A549 (cell line): ENCODE results near the gene C5orf15. TPM values are rescaled to one million over a fixed set of nuclear protein-coding genes. Genes with fewer than 3 reads are reported as not detected.
A peak's percentile ranks its signal among the peaks of the same experiment; 100 is the strongest.

ENCODE experiments used
- ATAC-seq, 2 experiments: fragments of 200-7000 bp in 1 of 2; fragments of >200 bp in 1 of 2; cut with Nextera tagmentation in 1 of 2; cut with Tn5 transposase in 1 of 2; 3 replicates each; pipeline versions ENCODE4 v1.8.0 to v1.9.1; 2018 to 2020; ENCODE audit warnings: mild to moderate bottlenecking in 1 of 2, moderate library complexity in 1 of 2
- CTCF ChIA-PET: fragments of 300-600 bp; sonication (Branson Sonifier 250); formaldehyde crosslinking; extraction: SDS; loops from one replicate; lab custom pipeline; 2021; ENCODE audit warnings: antibody characterized with exemption, inconsistent platforms; lab: Yijun Ruan, JAX
- POLR2A ChIA-PET: fragments of 350-600 bp; formaldehyde crosslinking; extraction: SDS; loops from one replicate; lab custom pipeline; 2021; ENCODE audit warnings: antibody characterized with exemption, inconsistent platforms; lab: Yijun Ruan, JAX
- DNase-seq, 2 experiments: peaks; one replicate each; pipeline versions ENCODE4 v3.0.0 to v3.0.0-alpha.2; 2011 to 2016; ENCODE audit warnings: low read depth in 1 of 2, low spot score in 1 of 2
- FAIRE-seq: peaks from 2 replicates; lab custom pipeline; 2011; peaks lifted over from hg19 to GRCh38; lab: Jason Lieb, UNC
- H3K27ac ChIP-seq, 2 experiments: fragments of >200 bp; sonication (Bioruptor Twin); formaldehyde crosslinking; 3 replicates each; pipeline ENCODE4 v1.5.1; 2016 to 2017
- H3K4me1 ChIP-seq: fragments of >200 bp; sonication (Bioruptor Twin); formaldehyde crosslinking; 3 replicates; pipeline ENCODE4 v1.6.1; 2016
- H3K4me2 ChIP-seq: fragments of >200 bp; sonication (Bioruptor Twin); formaldehyde crosslinking; 3 replicates; pipeline ENCODE4 v1.6.1; 2016
- H3K4me3 ChIP-seq: fragments of >200 bp; sonication (Bioruptor Twin); formaldehyde crosslinking; 3 replicates; pipeline ENCODE4 v1.5.1; 2016
- H3K9me3 ChIP-seq: fragments of >200 bp; sonication (Bioruptor Twin); formaldehyde crosslinking; 3 replicates; pipeline ENCODE4 v1.6.1; 2016
- CBX2 ChIP-seq: fragments of 200-600 bp; sonication (generic); IDR thresholded peaks from 2 replicates; pipeline ENCODE4 v1.6.1; 2016; ENCODE audit warnings: low read depth, mild to moderate bottlenecking, borderline replicate concordance
- CBX8 ChIP-seq: fragments of 200-600 bp; sonication (generic); IDR thresholded peaks from 2 replicates; pipeline ENCODE4 v1.6.1; 2016
- CEBPB ChIP-seq, 2 experiments: fragments of >200 bp in 1 of 2; sonication (Bioruptor Twin) in 1 of 2; formaldehyde crosslinking in 1 of 2; IDR thresholded peaks; 2 replicates each; pipeline ENCODE4 v1.6.1; 2012 to 2016
- CHD2 ChIP-seq: fragments of 150-350 bp; IDR thresholded peaks from 2 replicates; pipeline ENCODE4 v1.6.1; 2014; ENCODE audit warnings: low read length; ENCODE audit not compliant: partially characterized antibody
- CHD4 ChIP-seq: fragments of 200-600 bp; sonication (generic); IDR thresholded peaks from 2 replicates; pipeline ENCODE4 v1.6.1; 2016; ENCODE audit warnings: antibody characterized with exemption, mild to moderate bottlenecking, borderline replicate concordance
- EHF ChIP-seq: fragments of 250-450 bp; sonication (Bioruptor Pico); IDR thresholded peaks from 2 replicates; pipeline ENCODE4 v1.5.0; 2020; ENCODE audit warnings: mild to moderate bottlenecking
- ESRRA ChIP-seq: fragments of 150-350 bp; IDR thresholded peaks from 2 replicates; pipeline ENCODE4 v1.6.1; 2014; ENCODE audit warnings: mild to moderate bottlenecking, low read length, borderline replicate concordance
- FOSL2 ChIP-seq, 2 experiments: fragments of 450-650 bp in 1 of 2; fragments of >200 bp in 1 of 2; sonication (Bioruptor Twin) in 1 of 2; formaldehyde crosslinking; IDR thresholded peaks; 2 replicates each; pipeline versions ENCODE4 v1.5.0 to v1.6.1; 2016 to 2020; ENCODE audit warnings: mild to moderate bottlenecking in 1 of 2, moderate library complexity in 1 of 2
- FOXS1 ChIP-seq: fragments of 250-450 bp; sonication (Bioruptor Pico); IDR thresholded peaks from 2 replicates; pipeline ENCODE4 v1.5.0; 2020; ENCODE audit warnings: mild to moderate bottlenecking, moderate library complexity
- GATA3 ChIP-seq: IDR thresholded peaks from 2 replicates; pipeline ENCODE4 v1.6.1; 2012; ENCODE audit warnings: borderline replicate concordance
- HDAC2 ChIP-seq: fragments of 200-600 bp; sonication (generic); IDR thresholded peaks from 2 replicates; pipeline ENCODE4 v1.6.1; 2016
- HEYL ChIP-seq: fragments of 250-450 bp; sonication (Bioruptor Pico); IDR thresholded peaks from 2 replicates; pipeline ENCODE4 v1.8.0; 2021; ENCODE audit warnings: mild to moderate bottlenecking, moderate library complexity
- HOXA7 ChIP-seq: fragments of 250-450 bp; sonication (Bioruptor Pico); IDR thresholded peaks from 2 replicates; pipeline ENCODE4 v1.5.0; 2020; ENCODE audit warnings: mild to moderate bottlenecking, moderate library complexity
- JUNB ChIP-seq: fragments of >200 bp; sonication (Bioruptor Twin); formaldehyde crosslinking; IDR thresholded peaks from 2 replicates; pipeline ENCODE4 v1.6.1; 2016
- MAFK ChIP-seq: fragments of 450-650 bp; IDR thresholded peaks from 2 replicates; pipeline ENCODE4 v1.6.1; 2014; ENCODE audit not compliant: partially characterized antibody
- MYC ChIP-seq: IDR thresholded peaks from 2 replicates; pipeline ENCODE4 v1.6.1; 2012; ENCODE audit warnings: mild to moderate bottlenecking, inconsistent platforms, low read length, improper control_type of control experiment, borderline replicate concordance
- NFE2L2 ChIP-seq: fragments of 150-350 bp; conservative IDR thresholded peaks from 2 replicates; pipeline ENCODE4 v1.6.1; 2014; ENCODE audit warnings: low read length
- PHF8 ChIP-seq: fragments of 200-600 bp; sonication (generic); IDR thresholded peaks from 2 replicates; pipeline ENCODE4 v1.6.1; 2016; ENCODE audit warnings: low read depth, mild to moderate bottlenecking, antibody characterized with exemption, moderate library complexity, borderline replicate concordance
- POLR2AphosphoS2 ChIP-seq: conservative IDR thresholded peaks from 2 replicates; pipeline ENCODE4 v1.6.1; 2012; ENCODE audit warnings: low read length, improper control_type of control experiment, inconsistent platforms
- RFX5 ChIP-seq: fragments of 450-650 bp; IDR thresholded peaks from 2 replicates; pipeline ENCODE4 v1.7.1; 2014; ENCODE audit warnings: antibody characterized with exemption, mild to moderate bottlenecking, moderate library complexity
- TFCP2L1 ChIP-seq: fragments of 250-450 bp; sonication (Bioruptor Pico); IDR thresholded peaks from 2 replicates; pipeline ENCODE4 v1.5.0; 2021; ENCODE audit warnings: mild to moderate bottlenecking
- WGBS: methylation state at CpG from one replicate; pipeline ENCODE4 v1.1.6; 2017; ENCODE audit errors: missing lambda C conversion rate; 5-methylcytosine and 5-hydroxymethylcytosine counted together
- polyA plus RNA-seq, 4 experiments: library from polyadenylated mRNA; depleted of rRNA in 3 of 4; stranded (reverse); fragments of >200 nt; fragmentation: RNase III in 1 of 4; extraction: RNeasy Plus Mini Kit Qiagen cat#74134 plus additional on column Dnase treatment in 1 of 4; gene quantifications; 2 replicates in 3 of 4; 3 replicates in 1 of 4; pipeline ENCODE4 v1.2.3, GENCODE V29; 2011 to 2017
- TF ChIP-seq, protein P1 (sequence below): IDR thresholded peaks from 2 replicates; pipeline ENCODE4 v1.6.1; 2012
- TF ChIP-seq, protein P2 (sequence below): fragments of 150-350 bp; IDR thresholded peaks from 2 replicates; pipeline ENCODE4 v1.6.1; 2014; ENCODE audit warnings: low read depth, mild to moderate bottlenecking, low read length
- TF ChIP-seq, protein P3 (sequence below): fragments of 200-600 bp; sonication (generic); IDR thresholded peaks from 2 replicates; pipeline ENCODE4 v1.6.1; 2016; ENCODE audit warnings: antibody characterized with exemption, mild to moderate bottlenecking, moderate library complexity
- TF ChIP-seq, protein P4 (sequence below): IDR thresholded peaks from 2 replicates; pipeline ENCODE4 v1.6.1; 2012; ENCODE audit warnings: low read depth, borderline replicate concordance
- TF ChIP-seq, protein P5 (sequence below): fragments of 250-450 bp; sonication (Bioruptor Pico); IDR thresholded peaks from 2 replicates; pipeline ENCODE4 v1.5.0; 2020; ENCODE audit warnings: low read depth, mild to moderate bottlenecking, moderate library complexity
- TF ChIP-seq, protein P6 (sequence below): fragments of >200 bp; sonication (Bioruptor Twin); formaldehyde crosslinking; IDR thresholded peaks from 2 replicates; pipeline ENCODE4 v1.6.1; 2016
- TF ChIP-seq, protein P7 (sequence below): fragments of >200 bp; sonication (Bioruptor Twin); formaldehyde crosslinking; IDR thresholded peaks from 3 replicates; pipeline ENCODE4 v1.5.1; 2016

Gene C5orf15
- polyA plus RNA-seq, 2 of the 4 experiments (the other 2 are of a cell fraction) = 92.9 to 126 TPM

DNA sequence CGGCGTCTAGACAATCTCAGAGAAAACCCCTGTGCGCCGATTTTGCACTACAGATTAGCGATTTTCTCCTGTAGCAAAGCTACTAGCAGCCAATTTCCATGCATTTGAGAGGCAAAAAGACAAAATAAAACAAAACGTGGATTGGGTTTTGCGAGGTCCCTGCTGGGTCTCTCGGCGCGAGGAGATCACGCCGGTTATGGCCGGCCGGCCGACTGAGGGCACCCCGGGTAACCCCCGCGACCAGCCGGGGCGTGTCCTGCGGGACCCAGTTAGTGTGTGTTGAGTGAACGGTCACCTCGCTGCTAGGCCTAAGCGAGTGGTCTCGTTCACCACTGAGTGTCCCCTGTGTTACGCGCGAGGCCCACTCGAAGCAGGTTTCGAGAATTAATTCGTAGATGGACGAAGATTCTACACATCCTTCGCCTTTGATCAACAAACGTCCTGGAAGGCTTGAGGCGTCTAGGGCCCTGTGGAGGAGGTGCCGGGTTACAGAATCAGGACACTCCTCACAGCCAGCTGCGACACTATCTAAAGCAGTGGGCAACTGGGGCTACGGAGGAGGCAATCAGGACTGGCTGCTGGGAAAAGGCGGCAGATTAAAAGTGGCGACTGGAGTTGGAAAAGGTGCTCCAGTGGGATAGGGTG, 37.1 kb upstream of the C5orf15 start (continued):
- TF ChIP-seq HOXA7 (no peak), EHF (CRISPR knock-in tag) (no peak), CEBPB (IDR thresholded peaks at IDR 0.05) (no peak), PHF8 (no peak; the same call in 1 of the 2 replicates)
- TF ChIP-seq, protein P1, sequence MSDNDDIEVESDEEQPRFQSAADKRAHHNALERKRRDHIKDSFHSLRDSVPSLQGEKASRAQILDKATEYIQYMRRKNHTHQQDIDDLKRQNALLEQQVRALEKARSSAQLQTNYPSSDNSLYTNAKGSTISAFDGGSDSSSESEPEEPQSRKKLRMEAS = peak; percentile 35; the same call in 1 of the 2 replicates

DNA sequence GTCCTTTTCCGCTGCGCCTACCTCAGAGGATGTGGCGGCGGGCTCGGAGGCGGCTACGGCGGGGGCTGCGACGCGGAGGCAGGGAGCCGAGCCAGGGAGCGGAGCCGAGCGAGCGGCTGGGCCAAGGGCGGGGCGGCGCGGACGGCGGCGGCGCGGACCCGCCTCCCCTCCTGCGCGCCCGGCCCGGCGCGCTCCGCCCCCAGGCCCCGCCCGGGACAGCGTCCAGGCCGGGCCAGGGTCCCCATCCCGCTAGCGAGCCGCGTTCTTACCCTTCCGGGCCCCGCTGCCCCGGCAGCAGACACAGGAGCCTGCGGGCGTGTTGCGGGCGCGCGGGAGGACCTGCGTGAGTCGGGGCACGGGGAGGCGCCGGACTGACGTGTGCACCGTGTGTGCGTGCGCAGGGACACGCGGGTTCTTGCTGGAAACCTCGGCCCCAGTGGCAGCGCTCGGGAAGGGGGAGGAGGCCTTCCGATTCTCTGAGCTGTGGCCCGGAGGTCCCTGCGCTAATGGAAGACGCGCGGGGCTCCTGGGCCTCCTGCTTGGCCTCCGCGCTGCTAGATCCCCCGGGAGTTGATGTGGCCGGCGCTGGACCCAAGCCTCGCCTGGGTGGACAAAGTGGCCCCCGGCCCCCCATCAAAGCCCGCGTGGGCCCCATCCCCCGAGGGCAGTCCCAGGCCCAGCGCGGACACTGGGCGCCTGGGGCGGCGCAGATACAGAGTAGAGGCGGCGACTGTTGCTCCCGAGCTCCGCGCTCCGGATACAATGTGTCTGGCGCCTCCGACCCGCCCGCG, 36.4 kb upstream of the C5orf15 start, which contains the start of gene VDAC1:
Gene VDAC1 (minus strand): TSS at position 350 of the 791 bp plus-strand sequence. CDS start 11,963 bp downstream, outside the sequence.
- ChIA-PET POLR2A (interaction anchor here (0.5 to 1.4 kb wide), 12 partner anchors 8 to 520 kb away, joined by 3 to 11 read pairs (median 4); partner anchors contain the start of gene SKP1), CTCF (interaction anchor here (0.9 to 6.4 kb wide), 9 partner anchors 8 to 141 kb away, joined by 3 to 36 read pairs (median 4); no protein-coding TSS in a partner anchor)
- 0% methylated on average over 11 of the region's 96 CpGs for WGBS
- DNase-seq (peak; percentile 85 to 88), ATAC-seq (peak; percentile 83 to 85), FAIRE-seq (no peak)
- Histone ChIP-seq H3K9me3 (no peaks in the 10 kb centered on the region), H3K4me3 (peak within 1 kb of the TSS; percentile 90), H3K4me2 (peak within 1 kb of the TSS; percentile 93), H3K27ac (peak within 1 kb of the TSS; percentile 98), H3K4me1 (peaks cover 55% of the 10 kb centered on the region)
- TF ChIP-seq MAFK = no peak
- no peak for TF ChIP-seq POLR2AphosphoS2
- TF ChIP-seq, protein P2, sequence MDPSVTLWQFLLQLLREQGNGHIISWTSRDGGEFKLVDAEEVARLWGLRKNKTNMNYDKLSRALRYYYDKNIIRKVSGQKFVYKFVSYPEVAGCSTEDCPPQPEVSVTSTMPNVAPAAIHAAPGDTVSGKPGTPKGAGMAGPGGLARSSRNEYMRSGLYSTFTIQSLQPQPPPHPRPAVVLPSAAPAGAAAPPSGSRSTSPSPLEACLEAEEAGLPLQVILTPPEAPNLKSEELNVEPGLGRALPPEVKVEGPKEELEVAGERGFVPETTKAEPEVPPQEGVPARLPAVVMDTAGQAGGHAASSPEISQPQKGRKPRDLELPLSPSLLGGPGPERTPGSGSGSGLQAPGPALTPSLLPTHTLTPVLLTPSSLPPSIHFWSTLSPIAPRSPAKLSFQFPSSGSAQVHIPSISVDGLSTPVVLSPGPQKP = no peak
- TF ChIP-seq HOXA7 = no peak
- TF ChIP-seq, protein P3, sequence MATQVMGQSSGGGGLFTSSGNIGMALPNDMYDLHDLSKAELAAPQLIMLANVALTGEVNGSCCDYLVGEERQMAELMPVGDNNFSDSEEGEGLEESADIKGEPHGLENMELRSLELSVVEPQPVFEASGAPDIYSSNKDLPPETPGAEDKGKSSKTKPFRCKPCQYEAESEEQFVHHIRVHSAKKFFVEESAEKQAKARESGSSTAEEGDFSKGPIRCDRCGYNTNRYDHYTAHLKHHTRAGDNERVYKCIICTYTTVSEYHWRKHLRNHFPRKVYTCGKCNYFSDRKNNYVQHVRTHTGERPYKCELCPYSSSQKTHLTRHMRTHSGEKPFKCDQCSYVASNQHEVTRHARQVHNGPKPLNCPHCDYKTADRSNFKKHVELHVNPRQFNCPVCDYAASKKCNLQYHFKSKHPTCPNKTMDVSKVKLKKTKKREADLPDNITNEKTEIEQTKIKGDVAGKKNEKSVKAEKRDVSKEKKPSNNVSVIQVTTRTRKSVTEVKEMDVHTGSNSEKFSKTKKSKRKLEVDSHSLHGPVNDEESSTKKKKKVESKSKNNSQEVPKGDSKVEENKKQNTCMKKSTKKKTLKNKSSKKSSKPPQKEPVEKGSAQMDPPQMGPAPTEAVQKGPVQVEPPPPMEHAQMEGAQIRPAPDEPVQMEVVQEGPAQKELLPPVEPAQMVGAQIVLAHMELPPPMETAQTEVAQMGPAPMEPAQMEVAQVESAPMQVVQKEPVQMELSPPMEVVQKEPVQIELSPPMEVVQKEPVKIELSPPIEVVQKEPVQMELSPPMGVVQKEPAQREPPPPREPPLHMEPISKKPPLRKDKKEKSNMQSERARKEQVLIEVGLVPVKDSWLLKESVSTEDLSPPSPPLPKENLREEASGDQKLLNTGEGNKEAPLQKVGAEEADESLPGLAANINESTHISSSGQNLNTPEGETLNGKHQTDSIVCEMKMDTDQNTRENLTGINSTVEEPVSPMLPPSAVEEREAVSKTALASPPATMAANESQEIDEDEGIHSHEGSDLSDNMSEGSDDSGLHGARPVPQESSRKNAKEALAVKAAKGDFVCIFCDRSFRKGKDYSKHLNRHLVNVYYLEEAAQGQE = no peak
- TF ChIP-seq CHD2 = no peak
- TF ChIP-seq, protein P4, sequence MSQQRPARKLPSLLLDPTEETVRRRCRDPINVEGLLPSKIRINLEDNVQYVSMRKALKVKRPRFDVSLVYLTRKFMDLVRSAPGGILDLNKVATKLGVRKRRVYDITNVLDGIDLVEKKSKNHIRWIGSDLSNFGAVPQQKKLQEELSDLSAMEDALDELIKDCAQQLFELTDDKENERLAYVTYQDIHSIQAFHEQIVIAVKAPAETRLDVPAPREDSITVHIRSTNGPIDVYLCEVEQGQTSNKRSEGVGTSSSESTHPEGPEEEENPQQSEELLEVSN = peak; percentile 37
- no peak for TF ChIP-seq CBX2
- TF ChIP-seq, protein P5, sequence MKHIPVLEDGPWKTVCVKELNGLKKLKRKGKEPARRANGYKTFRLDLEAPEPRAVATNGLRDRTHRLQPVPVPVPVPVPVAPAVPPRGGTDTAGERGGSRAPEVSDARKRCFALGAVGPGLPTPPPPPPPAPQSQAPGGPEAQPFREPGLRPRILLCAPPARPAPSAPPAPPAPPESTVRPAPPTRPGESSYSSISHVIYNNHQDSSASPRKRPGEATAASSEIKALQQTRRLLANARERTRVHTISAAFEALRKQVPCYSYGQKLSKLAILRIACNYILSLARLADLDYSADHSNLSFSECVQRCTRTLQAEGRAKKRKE (CRISPR knock-in tag) = no peak; the same call in 1 of the 2 replicates
- no peak for TF ChIP-seq TFCP2L1 (CRISPR knock-in tag)
- no peak for TF ChIP-seq ESRRA
- TF ChIP-seq, protein P6, sequence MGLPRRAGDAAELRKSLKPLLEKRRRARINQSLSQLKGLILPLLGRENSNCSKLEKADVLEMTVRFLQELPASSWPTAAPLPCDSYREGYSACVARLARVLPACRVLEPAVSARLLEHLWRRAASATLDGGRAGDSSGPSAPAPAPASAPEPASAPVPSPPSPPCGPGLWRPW = no peak
- TF ChIP-seq JUNB = no peak
- no peak for TF ChIP-seq FOSL2 (IDR thresholded peaks at IDR 0.05)
- no peak for TF ChIP-seq FOSL2 (CRISPR knock-in tag; IDR thresholded peaks at IDR 0.05)
- peak; percentile 55; the same call in 1 of the 2 replicates for TF ChIP-seq HDAC2
- TF ChIP-seq RFX5 = no peak
- TF ChIP-seq HEYL (CRISPR knock-in tag) = no peak
- TF ChIP-seq GATA3 = no peak
- TF ChIP-seq CBX8 = no peak
- no peak for TF ChIP-seq CHD4
- TF ChIP-seq, protein P7, sequence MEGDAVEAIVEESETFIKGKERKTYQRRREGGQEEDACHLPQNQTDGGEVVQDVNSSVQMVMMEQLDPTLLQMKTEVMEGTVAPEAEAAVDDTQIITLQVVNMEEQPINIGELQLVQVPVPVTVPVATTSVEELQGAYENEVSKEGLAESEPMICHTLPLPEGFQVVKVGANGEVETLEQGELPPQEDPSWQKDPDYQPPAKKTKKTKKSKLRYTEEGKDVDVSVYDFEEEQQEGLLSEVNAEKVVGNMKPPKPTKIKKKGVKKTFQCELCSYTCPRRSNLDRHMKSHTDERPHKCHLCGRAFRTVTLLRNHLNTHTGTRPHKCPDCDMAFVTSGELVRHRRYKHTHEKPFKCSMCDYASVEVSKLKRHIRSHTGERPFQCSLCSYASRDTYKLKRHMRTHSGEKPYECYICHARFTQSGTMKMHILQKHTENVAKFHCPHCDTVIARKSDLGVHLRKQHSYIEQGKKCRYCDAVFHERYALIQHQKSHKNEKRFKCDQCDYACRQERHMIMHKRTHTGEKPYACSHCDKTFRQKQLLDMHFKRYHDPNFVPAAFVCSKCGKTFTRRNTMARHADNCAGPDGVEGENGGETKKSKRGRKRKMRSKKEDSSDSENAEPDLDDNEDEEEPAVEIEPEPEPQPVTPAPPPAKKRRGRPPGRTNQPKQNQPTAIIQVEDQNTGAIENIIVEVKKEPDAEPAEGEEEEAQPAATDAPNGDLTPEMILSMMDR = no peak
- no peak for TF ChIP-seq FOXS1 (CRISPR knock-in tag)
- no peak for TF ChIP-seq CEBPB (IDR thresholded peaks at IDR 0.05)
- no peak for TF ChIP-seq NFE2L2
- TF ChIP-seq PHF8 = peak; percentile 55
- peak; percentile 33; the same call in 1 of the 2 replicates for TF ChIP-seq MYC
